GM12872 (cell line): ENCODE results near the gene BARX2.
A peak's percentile ranks its signal among the peaks of the same experiment; 100 is the strongest.

Experiments used
- TF ChIP-seq, protein P1 (sequence below): IDR thresholded peaks from 3 replicates; pipeline ENCODE4 v1.5.1; 2011; ENCODE audit warnings: low read depth, mild to moderate bottlenecking, low read length, moderate library complexity; ENCODE audit not compliant: insufficient read depth

Gene BARX2

GRCh38 chr11:129348813-129349212, 26.8 kb upstream of the BARX2 start:
- TF ChIP-seq, protein P1, sequence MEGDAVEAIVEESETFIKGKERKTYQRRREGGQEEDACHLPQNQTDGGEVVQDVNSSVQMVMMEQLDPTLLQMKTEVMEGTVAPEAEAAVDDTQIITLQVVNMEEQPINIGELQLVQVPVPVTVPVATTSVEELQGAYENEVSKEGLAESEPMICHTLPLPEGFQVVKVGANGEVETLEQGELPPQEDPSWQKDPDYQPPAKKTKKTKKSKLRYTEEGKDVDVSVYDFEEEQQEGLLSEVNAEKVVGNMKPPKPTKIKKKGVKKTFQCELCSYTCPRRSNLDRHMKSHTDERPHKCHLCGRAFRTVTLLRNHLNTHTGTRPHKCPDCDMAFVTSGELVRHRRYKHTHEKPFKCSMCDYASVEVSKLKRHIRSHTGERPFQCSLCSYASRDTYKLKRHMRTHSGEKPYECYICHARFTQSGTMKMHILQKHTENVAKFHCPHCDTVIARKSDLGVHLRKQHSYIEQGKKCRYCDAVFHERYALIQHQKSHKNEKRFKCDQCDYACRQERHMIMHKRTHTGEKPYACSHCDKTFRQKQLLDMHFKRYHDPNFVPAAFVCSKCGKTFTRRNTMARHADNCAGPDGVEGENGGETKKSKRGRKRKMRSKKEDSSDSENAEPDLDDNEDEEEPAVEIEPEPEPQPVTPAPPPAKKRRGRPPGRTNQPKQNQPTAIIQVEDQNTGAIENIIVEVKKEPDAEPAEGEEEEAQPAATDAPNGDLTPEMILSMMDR = no peak

GRCh38 chr11:129352676-129353075, 23.0 kb upstream of the BARX2 start:
- TF ChIP-seq, protein P1 = no peak

DNA sequence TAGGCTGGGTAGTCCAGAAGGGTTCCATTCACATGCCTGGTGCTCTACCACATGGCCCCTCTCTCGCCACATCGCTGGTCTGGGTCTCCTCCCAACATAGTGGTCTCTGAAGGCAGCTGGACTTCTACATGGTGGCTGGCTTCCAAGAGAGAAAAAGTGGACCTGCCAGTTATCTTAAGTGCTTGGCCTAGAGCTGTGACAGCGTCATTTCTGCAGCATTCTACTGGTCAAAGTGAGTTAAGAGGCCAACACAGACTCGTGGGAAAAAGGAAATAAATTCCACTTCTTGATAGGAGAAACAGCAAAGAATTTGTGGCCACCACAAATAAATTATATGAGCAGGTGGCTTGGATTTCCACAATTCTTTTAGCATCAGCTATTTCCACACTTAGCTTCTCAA, 21.0 kb upstream of the BARX2 start:
- TF ChIP-seq, protein P1 = no peak

- TF ChIP-seq, protein P1 = no peak
These were observed 15.9 kb upstream of the BARX2 start for GRCh38 chr11:129359748-129360147.

DNA sequence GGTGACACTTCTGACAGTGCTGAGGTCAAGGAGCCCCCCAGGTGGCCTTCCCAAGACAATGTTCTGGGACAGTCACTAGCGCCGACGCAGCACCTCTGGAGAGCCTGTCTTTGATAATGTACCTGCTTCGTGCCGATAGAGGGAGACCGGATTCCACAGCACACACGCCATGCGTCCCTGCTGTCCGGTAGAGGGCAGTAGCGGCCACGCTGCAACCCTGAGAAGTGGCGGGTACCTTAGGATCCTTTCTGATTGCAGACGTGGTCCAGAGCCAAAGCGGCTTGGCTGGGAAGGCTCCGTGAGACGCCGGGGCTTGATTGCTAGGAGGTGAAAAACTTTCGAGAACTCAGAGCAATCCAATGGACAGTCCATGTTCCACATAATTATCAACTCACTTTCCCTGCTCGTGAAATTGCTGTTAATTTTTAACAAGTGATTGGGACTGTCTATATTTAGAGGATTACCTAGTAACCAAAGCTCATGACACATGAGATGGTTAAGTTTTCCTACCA, 11.4 kb upstream of the BARX2 start:
- TF ChIP-seq, protein P1 = peak; percentile 100

DNA sequence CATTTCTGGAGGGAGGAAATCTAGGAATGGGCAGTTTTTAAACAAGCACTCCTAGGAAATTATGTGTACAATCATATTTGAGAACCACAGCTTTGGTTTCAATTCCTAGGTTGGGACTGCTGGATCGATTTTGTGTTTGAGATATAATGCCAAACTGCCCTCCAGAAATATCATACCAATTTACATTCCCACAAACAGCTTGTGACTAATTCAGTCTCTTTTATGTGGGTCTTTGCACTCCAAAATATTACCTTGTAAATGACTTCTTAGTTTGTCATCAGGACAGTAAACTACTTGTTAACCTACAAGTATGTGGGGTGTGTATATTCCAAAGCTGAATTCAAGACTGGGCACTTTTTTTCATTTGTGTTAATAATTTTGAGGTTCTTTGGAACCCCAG, 9.8 kb upstream of the BARX2 start:
- TF ChIP-seq, protein P1 = no peak

- TF ChIP-seq, protein P1 = no peak
These were observed 8.7 kb upstream of the BARX2 start for GRCh38 chr11:129366737-129367597.
